B cell (primary cell): Measurements from ENCODE around the gene GPR3. TPM values are rescaled to one million over a fixed set of nuclear protein-coding genes. Genes with fewer than 3 reads are reported as not detected.

Experiments
- ATAC-seq: fragments of 200-7000 bp; cut with Tn5 transposase; one replicate; pipeline ENCODE4 v1.10.0; 2021; ENCODE audit warnings: low read depth, mild to moderate bottlenecking, moderate number of reproducible peaks, moderate library complexity
- CTCF ChIA-PET: fragments of 350-600 bp; sonication (Branson Sonifier 250); formaldehyde crosslinking; loops from one replicate; lab custom pipeline; 2021; ENCODE audit warnings: antibody characterized with exemption, inconsistent platforms; lab: Charles Lee
- POLR2A ChIA-PET: fragments of 350-600 bp; sonication (Branson Sonifier 250); formaldehyde crosslinking; loops from one replicate; lab custom pipeline; 2021; ENCODE audit warnings: antibody characterized with exemption; lab: Charles Lee
- DNase-seq: peaks from one replicate; pipeline ENCODE4 v3.0.0; 2013
- H2AFZ ChIP-seq: 2 replicates; pipeline ENCODE4 v1.6.1; 2012; ENCODE audit warnings: mild to moderate bottlenecking, low read depth, low read length; ENCODE audit not compliant: insufficient read depth, poor library complexity, severe bottlenecking
- H3K27ac ChIP-seq, 2 donors: 1 replicate in 1 of 2; 2 replicates in 1 of 2; pipeline ENCODE4 v1.5.1; 2012 to 2013; ENCODE audit warnings: low read length in 2 of 2, mild to moderate bottlenecking in 2 of 2, moderate library complexity in 1 of 2
- H3K27me3 ChIP-seq, 4 experiments: fragments of 200-600 bp in 1 of 4; sonication (generic) in 1 of 4; replicated peaks in 1 of 4; 1 replicate in 2 of 4; 2 replicates in 2 of 4; pipeline versions ENCODE4 v1.6.1 to v1.7.0; 2013 to 2016; ENCODE audit warnings: low read length in 3 of 4, mild to moderate bottlenecking in 2 of 4, mixed read lengths in 1 of 4, moderate library complexity in 1 of 4; ENCODE audit not compliant: insufficient read depth in 4 of 4, control insufficient read depth in 3 of 4; ENCODE audit errors: control extremely low read depth in 1 of 4
- H3K36me3 ChIP-seq, 2 experiments: replicated peaks in 1 of 2; 1 replicate in 1 of 2; 2 replicates in 1 of 2; pipeline versions ENCODE4 v1.6.1 to v1.7.1; 2013; ENCODE audit warnings: low read length in 1 of 2; ENCODE audit not compliant: insufficient read depth in 2 of 2, control insufficient read depth in 1 of 2; ENCODE audit errors: control extremely low read depth in 1 of 2, extremely low read depth in 1 of 2
- H3K4me1 ChIP-seq, 2 donors: fragments of 200-600 bp in 1 of 2; sonication (generic) in 1 of 2; 1 replicate in 1 of 2; 2 replicates in 1 of 2; pipeline versions ENCODE4 v1.5.1 to v1.6.1; 2013 to 2017; ENCODE audit warnings: low read length in 2 of 2; ENCODE audit not compliant: control insufficient read depth in 2 of 2, insufficient read depth in 2 of 2
- H3K4me2 ChIP-seq: replicated peaks from 2 replicates; pipeline ENCODE3; 2012; ENCODE audit warnings: mild to moderate bottlenecking, low read depth, low read length; ENCODE audit not compliant: poor library complexity, severe bottlenecking
- H3K4me3 ChIP-seq, 5 experiments: fragments of 200-600 bp in 1 of 5; sonication (generic) in 1 of 5; 1 replicate in 3 of 5; 2 replicates in 2 of 5; pipeline versions ENCODE4 v1.5.1 to v1.7.0; 2011 to 2016; ENCODE audit warnings: low read length in 4 of 5, mild to moderate bottlenecking in 4 of 5, low read depth in 2 of 5, control low read depth in 1 of 5, moderate library complexity in 1 of 5; ENCODE audit not compliant: insufficient read depth in 1 of 5; ENCODE audit errors: control extremely low read depth in 1 of 5, extremely low read depth in 1 of 5
- H3K79me2 ChIP-seq: fragments of 200-600 bp; sonication (generic); one replicate; pipeline ENCODE4 v1.6.0; 2016; ENCODE audit warnings: low read length; ENCODE audit not compliant: control insufficient read depth, insufficient read depth
- H3K9ac ChIP-seq: fragments of 200-600 bp; sonication (generic); 2 replicates; pipeline ENCODE4 v1.6.1; 2017; ENCODE audit warnings: mild to moderate bottlenecking, low read length, moderate library complexity
- H3K9me3 ChIP-seq, 3 donors: one replicate each; pipeline versions ENCODE4 v1.6.1 to v1.7.1; 2013; ENCODE audit warnings: low read length in 2 of 3; ENCODE audit not compliant: control insufficient read depth in 2 of 3, insufficient read depth in 1 of 3; ENCODE audit errors: control extremely low read depth in 1 of 3
- H4K20me1 ChIP-seq: 2 replicates; pipeline ENCODE4 v1.6.0; 2012; ENCODE audit warnings: mild to moderate bottlenecking, low read length; ENCODE audit not compliant: insufficient read depth, control insufficient read depth, poor library complexity, severe bottlenecking
- H3K27ac Mint-ChIP-seq: one replicate; pipeline ENCODE4 v1.8.0; 2021; ENCODE audit warnings: mixed read lengths
- H3K27me3 Mint-ChIP-seq: one replicate; pipeline ENCODE4 v1.8.0; 2021; ENCODE audit warnings: mixed read lengths
- H3K4me1 Mint-ChIP-seq: one replicate; pipeline ENCODE4 v1.8.0; 2021; ENCODE audit warnings: mixed read lengths
- H3K4me3 Mint-ChIP-seq: one replicate; pipeline ENCODE4 v1.8.0; 2021; ENCODE audit warnings: mixed read lengths
- H3K9me3 Mint-ChIP-seq: one replicate; pipeline ENCODE4 v1.8.0; 2022; ENCODE audit warnings: mixed read lengths; ENCODE audit not compliant: insufficient read depth
- CTCF ChIP-seq: fragments of 200-600 bp; IDR thresholded peaks from one replicate; pipeline ENCODE4 v1.8.0; 2022; ENCODE audit warnings: antibody characterized with exemption, mild to moderate bottlenecking
- EZH2 ChIP-seq: IDR thresholded peaks from 2 replicates; pipeline ENCODE4 v1.6.1; 2012; ENCODE audit warnings: borderline replicate concordance, low read depth, mild to moderate bottlenecking, moderate library complexity, low read length; ENCODE audit not compliant: insufficient read depth, poor library complexity, severe bottlenecking
- WGBS: methylation state at CpG from one replicate; pipeline ENCODE4 v1.1.5; 2013; ENCODE audit warnings: missing lambda C conversion rate; ENCODE audit not compliant: insufficient coverage; 5-methylcytosine and 5-hydroxymethylcytosine counted together
- intact Hi-C: fragments of 100-400 bp; cut with micrococcal nuclease; formaldehyde crosslinking; loops from one replicate; pipeline ENCODE4 v1.10.0; 2022
- polyA plus RNA-seq: library from polyadenylated mRNA; depleted of rRNA; stranded (reverse); fragments of >200 nt; gene quantifications from 2 replicates; pipeline ENCODE4 v1.2.3, GENCODE V29; 2012
- total RNA-seq, 2 donors: library from RNA; stranded (reverse); fragments of 120-200 nt in 1 of 2; gene quantifications; 1 replicate in 1 of 2; 2 replicates in 1 of 2; pipeline versions ENCODE4 v1.2.3 to v1.2.4, GENCODE V29; 2013 to 2022

GPR3 gene
- total and polyA plus RNA-seq, 2 donors (not counting 1 experiment from before 2014, with no cell fraction given) = 3.3 TPM; not detected in 1

GRCh38 chr1:27360159-27361043, 32.0 kb upstream of the GPR3 start:
- Mint-ChIP-seq H3K4me3 (peak overlapping the region; percentile 92), H3K9me3 (no peaks in the 10 kb centered on the region), H3K27ac (peak overlapping the region; percentile 70), H3K27me3 (no peaks in the 10 kb centered on the region), H3K4me1 (peaks cover 60% of the 10 kb centered on the region)
- intact Hi-C loops = no loop called here
- 10% methylated on average over 52 of the region's 71 CpGs for WGBS
- ATAC-seq (peak; percentile 42), DNase-seq (peak; percentile 78)
- Histone ChIP-seq H3K9me3 (no peaks in the 10 kb centered on the region), H3K4me1 (peaks cover 44 to 61% of the 10 kb centered on the region in 2 donors), H3K4me3 (peak overlapping the region; percentile 48 to 63 (median 57)), H3K27me3 (no peaks in the 10 kb centered on the region), H2AFZ (peak overlapping the region; percentile 89), H3K4me2 (peak overlapping the region; percentile 96), H4K20me1 (peaks cover 8% of the 10 kb centered on the region), H3K9ac (peak overlapping the region; percentile 69), H3K27ac (no peak overlapping the region), H3K36me3 (no peaks in the 10 kb centered on the region), H3K79me2 (no peaks in the 10 kb centered on the region)
- CTCF ChIA-PET = interaction anchor here (0.5 to 11.1 kb wide), 9 partner anchors 19 to 1052 kb away, joined by 3 to 135 read pairs (median 6); partner anchors contain the start of genes CD164L2, GPR3 and SYTL1
- POLR2A ChIA-PET = interaction anchor here (0.9 kb wide), 1 partner anchor 12 kb away, joined by 3 read pairs; no protein-coding TSS in a partner anchor
- TF ChIP-seq EZH2 (no peak), CTCF (no peak)

GRCh38 chr1:27361044-27361402, 31.4 kb upstream of the GPR3 start:
- H3K27me3 Mint-ChIP-seq = no peaks in the 10 kb centered on the region
- no peak overlapping the region for H3K27ac Mint-ChIP-seq

More at GRCh38 chr1:27361044-27361402, 31.4 kb upstream of the GPR3 start:
- H3K4me1 Mint-ChIP-seq = peaks cover 59% of the 10 kb centered on the region
- Histone ChIP-seq H3K27me3 (no peaks in the 10 kb centered on the region), H3K4me1 (peaks cover 38 to 61% of the 10 kb centered on the region in 2 donors), H3K9me3 (no peaks in the 10 kb centered on the region), H3K9ac (peak overlapping the region; percentile 69), H4K20me1 (peaks cover 8% of the 10 kb centered on the region), H3K4me2 (peak overlapping the region; percentile 96), H3K4me3 (peak overlapping the region in 4 of 5 experiments; percentile 48 to 63 (median 58)), H3K27ac (no peak overlapping the region), H3K36me3 (no peaks in the 10 kb centered on the region), H3K79me2 (no peaks in the 10 kb centered on the region), H2AFZ (peak overlapping the region; percentile 89)
- no peak for ATAC-seq
- H3K9me3 Mint-ChIP-seq = no peaks in the 10 kb centered on the region
- intact Hi-C loops = no loop called here
- TF ChIP-seq CTCF (no peak), EZH2 (no peak)
- no peak for DNase-seq
- 66% methylated on average over 19 of the region's 21 CpGs for WGBS
- POLR2A ChIA-PET = no interaction called here
- peak overlapping the region; percentile 92 for H3K4me3 Mint-ChIP-seq
- CTCF ChIA-PET = interaction anchor here (1.3 to 11.1 kb wide), 4 partner anchors 20 to 247 kb away, joined by 6 to 135 read pairs (median 70); partner anchors contain the start of genes CD164L2, GPR3 and SYTL1
